Measurements from ENCODE around the gene TULP1.

Gene TULP1

DNA sequence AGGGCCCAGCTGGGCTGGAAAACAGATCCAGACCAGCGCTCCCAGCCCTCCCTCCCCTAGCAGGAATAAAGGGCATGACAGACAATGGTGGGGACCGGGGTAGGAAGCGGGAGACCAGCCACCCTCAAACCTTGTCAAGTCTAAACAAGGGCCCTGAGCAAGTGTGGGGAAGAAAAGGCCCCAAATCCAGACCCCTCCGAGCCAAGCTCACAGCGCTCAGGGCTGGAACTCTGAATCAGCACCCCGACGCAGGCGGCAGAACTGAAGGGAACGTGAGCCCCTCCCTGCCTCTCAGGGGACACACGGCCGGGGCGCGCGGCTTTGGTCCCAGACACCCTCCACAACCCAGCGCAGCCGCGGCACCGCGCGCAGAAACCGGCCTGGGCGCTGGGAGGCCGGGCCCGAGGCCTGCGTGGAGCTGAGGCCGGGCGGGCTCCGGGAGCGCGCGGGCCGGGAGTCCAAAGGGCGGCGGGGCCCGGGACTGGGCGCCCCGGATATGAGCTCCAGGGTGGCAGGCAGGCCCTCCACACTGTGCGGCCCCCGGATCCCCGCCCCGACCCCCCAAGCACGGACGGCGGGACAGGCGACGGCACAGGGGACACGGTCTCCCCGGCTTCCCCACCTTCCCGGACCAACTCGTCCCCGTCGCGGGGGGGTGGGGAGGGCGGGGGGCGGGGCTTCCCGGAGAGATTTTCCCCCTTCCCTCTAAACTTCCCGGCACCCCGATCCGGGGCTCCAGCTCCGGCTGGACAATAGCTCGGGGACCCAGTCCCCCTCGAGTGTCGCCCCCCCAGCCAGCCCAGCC lies 16.5 kb downstream of the TULP1 start:
- DNase-seq = no peak

- no peak for DNase-seq
These were observed 17.2 kb downstream of the TULP1 start for GRCh38 chr6:35495258-35496035.

DNA sequence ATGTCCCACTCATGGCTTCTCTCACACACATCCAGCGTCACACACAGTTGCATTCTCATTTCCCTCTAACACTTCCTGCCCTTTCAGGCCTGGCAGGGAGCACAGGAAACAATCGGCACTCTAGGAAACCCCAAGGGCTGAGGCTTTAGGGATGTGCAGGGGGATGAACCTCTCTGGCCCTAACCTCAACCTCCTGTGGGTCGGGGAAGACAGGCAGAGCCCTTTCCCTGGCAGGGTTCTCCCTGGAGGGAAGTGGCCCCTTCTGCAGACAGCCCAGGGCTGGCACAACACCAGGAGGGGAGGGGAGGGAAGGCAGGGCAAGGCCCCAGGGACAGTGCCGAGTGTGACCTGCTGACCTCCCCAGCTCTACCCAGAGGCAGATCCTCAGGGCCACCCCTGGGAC lies 18.5 kb downstream of the TULP1 start:
- DNase-seq = no peak

- no peak for DNase-seq
These were observed 19.3 kb downstream of the TULP1 start for GRCh38 chr6:35493307-35493983.

DNA sequence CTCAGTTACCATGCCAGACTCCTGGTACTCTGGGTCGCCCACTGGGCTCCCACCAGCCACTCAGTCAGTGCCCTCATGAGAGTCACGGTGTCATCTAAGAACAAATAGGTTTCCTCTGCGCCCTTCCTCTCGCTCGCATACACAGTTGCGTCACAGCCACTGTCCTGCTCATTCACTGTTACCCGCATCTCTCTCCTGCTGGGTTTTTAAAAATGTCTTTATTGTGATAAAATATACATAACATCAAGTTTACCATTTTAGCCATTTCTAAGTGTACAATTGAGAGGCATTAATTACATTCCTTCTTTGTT lies 19.8 kb downstream of the TULP1 start:
- no peak for DNase-seq

DNA sequence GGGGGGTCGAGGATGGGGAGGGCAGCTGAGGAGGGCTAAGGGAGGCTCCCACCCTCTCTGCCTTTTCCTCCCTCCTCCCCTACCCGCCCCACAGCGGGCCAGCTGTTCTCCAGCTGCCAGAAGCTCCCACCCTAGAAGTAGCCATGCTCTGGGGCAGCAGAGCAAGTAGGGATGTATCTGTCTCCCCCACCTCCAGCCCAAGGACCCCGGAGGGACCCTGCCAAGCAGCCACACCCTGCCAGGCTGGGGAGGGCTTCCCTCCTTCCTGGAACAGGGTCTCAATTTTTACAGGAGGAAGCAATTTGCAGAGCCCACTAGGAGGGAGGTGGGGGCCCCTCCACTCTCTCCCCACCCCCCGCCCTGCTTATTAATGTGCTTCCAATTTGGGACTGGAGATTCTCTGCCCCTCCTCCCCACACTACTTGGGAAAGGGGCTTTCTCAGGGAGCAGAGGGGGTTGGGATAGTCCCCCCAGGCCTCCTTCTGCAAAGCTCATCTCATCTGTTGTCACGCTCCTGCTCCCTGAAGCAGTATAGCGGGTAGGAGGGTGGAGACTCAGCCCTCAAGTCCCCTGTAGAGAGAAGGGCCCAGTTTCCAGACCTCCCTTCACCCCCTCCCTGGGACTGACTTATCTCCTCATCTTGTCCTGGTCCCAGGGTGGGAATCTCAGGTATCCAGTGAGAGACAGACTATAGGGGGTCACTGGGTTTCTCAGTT lies 20.3 kb downstream of the TULP1 start:
- DNase-seq = no peak

GRCh38 chr6:35491558-35492257 lies 21.0 kb downstream of the TULP1 start:
- no peak for DNase-seq

DNA sequence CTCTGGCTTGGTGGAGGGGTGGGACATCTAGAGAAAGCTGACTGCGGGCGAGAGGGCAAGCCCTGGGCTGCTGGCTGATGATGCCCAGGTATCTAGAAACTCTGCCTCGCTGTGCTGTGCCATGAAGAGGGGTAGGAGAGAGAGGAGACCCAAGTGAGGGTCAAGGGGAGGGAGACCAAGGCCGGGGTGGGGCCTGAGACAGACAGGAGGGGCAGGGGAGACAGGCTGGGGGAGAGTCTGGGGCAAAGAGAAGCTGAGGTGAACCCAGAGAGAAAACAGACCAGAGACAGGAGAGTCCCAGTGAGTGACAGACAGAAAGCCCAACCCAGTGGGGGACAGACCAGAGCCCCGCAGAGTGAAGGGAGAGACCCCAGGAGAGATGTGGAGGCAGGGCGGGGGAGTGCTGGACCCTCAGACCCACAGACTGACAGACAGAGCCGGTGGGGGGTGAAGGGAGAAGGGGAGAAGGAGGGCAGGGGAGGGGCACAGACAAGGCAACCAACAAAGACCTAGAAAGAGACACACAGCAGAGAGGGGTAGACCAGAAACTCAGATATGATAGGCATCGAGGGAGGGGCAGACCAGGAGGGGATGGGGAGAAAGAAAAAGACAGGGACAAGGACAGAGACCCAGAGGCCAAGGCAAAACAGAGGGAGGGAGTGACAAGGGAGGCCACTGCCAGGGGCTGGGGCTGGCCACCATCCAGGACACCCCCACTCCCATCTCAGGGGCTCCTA lies 21.7 kb downstream of the TULP1 start:
- no peak for DNase-seq

- no peak for DNase-seq
These were observed 22.5 kb downstream of the TULP1 start for GRCh38 chr6:35489995-35490791.

- DNase-seq = no peak
These were observed 23.6 kb downstream of the TULP1 start for GRCh38 chr6:35489066-35489465.

DNA sequence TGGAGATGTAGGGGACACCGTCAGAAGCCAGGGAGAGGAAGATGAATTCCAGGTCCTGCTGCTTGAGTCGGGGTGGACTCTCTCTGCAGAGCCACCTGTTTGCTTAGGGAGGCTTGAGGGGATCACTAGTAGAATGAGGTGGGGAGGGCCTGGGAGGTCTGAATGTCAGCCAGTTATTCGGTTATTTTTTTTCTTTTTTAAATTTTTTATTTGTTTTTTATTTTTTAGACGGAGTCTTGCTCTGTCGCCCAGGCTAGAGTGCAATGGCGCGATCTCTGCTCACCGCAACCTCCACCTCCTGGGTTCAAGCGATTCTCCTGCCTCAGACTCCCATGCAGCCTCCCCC lies 24.2 kb downstream of the TULP1 start:
- no peak for DNase-seq

DNA sequence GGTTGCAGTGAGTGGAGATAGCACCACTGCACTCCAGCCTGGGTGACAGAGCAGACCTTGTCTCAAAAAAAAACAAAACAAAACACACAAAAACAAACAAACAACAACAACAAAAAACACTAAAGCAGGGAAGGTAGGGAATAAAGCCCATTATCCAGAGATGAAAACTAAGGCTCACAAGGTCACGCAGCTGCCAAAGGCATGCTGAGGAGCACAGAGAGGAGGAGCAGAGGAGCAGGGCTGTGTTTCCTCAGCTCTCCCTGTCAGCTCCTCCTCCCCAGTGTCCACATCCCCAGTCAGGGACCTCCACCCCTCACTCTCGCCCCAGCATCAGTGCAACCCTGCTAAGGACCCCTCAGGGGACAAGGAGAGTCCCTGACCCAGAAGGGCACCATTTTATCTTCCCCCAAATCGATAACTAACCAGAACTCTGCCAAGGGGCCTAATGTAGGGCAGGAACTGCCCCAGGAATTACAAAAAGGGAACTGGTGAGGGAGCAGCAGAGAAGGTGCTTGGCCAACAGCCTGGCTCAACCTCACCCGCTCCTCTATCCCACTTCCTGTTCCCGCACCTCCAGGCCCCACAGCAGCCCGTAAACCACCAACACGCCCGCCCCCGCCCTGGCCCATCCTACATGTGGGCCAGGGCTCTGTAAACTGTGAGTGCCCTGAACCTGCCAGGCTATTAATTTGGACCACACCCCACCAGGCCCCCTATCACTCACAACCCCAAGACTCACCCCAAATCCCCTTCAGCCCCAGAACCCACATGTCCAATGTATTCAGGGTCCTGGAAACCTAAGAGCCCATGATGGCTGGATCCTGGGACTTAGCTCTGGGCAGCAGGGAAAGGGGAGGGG lies 24.8 kb downstream of the TULP1 start:
- no peak for DNase-seq

DNA sequence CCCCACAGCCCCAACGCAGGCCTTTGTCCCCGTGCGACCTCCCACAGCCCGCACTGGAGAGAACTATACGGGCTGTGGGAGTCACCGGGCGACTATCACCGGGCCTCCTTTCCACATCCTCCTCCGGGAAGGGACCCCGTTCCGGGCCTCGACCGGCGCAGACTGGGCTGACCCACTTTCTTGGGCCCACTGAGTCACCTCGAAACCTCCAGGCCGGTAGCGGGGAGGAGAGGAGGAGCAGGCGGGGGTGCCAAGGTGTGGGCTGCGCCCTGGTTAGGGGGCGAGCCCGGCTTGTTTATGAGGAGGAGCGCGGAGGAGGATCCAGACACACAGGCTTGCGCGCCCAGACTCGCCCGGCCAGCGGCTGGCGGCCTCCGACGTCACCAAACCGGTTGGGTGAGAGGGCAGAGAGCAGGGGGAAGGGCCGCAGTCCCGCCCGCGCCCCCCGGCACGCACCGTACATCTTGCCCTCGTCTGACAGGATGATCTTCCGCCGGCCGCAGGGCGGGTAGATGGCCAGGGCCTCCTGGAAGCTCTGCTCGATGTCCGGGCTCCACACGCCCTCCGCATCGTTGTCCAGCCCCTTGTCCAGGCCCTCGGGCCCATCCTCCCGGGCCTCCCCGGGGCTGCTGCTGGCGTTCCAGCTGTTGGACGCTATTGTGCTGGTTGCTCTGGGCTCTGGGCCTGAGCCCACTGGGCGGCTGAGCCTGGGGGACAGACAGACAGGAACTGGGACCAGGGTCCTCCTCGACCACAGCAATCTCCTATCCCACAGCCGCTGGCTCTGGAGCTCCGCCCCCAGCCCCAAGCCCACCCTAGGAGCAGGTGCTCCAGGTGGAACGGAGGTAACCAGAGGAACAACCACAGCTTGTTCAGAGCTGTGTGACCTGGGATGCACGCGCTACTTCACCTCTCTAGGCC lies 26.4 kb downstream of the TULP1 start:
- no peak for DNase-seq

DNA sequence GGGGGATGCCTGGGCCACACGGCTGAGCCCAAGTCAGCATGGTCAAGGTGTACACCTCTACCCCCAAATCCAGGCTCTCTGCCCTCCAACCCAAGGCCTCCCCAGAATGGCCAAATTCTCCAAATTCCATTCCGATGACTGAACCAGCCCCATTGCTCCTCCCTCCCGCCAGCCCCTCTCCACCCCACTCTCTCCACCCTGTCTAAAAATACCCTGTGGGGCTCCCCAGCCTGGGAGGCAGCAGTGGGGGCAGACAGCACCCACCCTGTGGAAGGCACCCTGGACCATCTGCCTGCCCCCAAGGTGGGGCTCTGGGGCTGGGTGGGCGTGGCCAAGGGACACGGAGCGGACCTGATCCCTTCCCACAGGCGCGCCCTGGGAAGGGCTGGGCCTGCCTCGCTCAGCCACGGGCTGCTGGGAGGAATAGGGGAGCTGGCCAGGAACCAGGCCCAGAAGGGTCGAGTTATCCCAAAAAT lies 27.3 kb downstream of the TULP1 start:
- no peak for DNase-seq

GRCh38 chr6:35484921-35485392 lies 27.7 kb downstream of the TULP1 start:
- DNase-seq = no peak

DNA sequence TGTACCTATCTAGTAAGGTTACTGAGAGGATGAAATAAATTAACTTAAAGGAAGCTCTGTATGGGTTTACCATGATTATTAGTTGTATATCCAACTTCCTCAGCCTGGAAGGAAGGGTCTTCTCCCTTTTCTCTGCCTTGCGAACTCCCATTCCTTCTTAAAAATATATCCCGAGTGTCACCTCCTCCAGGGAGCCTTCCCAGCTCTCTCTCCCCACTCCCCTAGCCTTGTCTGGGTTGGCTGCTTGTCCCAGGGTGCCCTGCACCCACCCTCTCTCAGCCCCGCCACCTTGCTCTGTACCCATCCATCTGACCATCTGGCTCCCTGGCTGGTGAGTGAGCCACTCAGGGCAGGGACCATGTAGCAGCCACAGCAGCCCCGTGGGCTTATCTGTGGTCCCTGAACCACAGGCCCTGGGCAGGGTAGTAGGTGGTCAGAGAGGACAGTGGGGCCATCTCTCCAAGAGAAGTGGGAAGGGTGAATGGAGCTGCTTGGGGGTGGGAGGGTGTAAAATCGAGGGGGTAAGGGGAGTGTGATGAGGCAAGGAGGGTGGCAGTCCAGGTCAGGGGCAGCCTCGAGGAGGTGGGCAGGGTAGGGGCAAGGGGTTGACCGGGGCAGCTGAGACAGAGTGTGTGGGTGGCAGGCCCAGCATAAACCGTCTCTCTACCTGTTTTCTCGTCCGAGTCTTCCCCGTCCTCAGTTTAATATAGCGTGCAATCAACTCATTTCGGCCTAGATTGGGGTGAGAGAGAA lies 28.6 kb downstream of the TULP1 start:
- DNase-seq = no peak

- DNase-seq = no peak
These were observed 29.2 kb downstream of the TULP1 start for GRCh38 chr6:35483490-35483889.

- DNase-seq = no peak
These were observed 29.6 kb downstream of the TULP1 start for GRCh38 chr6:35483062-35483461.
